ENCODE data around the gene CORT. TPM values are rescaled to one million over a fixed set of nuclear protein-coding genes. Genes with fewer than 3 reads are reported as not detected.
A peak's percentile ranks its signal among the peaks of the same experiment; 100 is the strongest.

The CORT gene
- polyA plus RNA-seq, 1 donor (not counting 4 experiments of a cell fraction or from before 2014, with no cell fraction given) = 0.17 TPM

GRCh38 chr1:10451287-10451686 lies 1.5 kb downstream of the CORT start:
- no peaks in the 10 kb centered on the region for H3K9me3 ChIP-seq (ENCODE audit: control insufficient read depth, low read depth, low read length)
- FAIRE-seq = no peak
- dilution Hi-C loops (cut with MboI; ENCODE audit: extremely low pct_ligation_motif_present, low sequenced_read_pairs) = no loop called here

GRCh38 chr1:10456048-10456447 lies 6.2 kb downstream of the CORT start:
- H3K4me2 ChIP-seq (ENCODE audit: control insufficient read depth, extremely low read depth, insufficient read depth, low read depth, low read length) = no peak overlapping the region
- peaks cover 2% of the 10 kb centered on the region for H4K20me1 ChIP-seq (ENCODE audit: control insufficient read depth, extremely low read depth, insufficient read depth, low read length)
- no peak overlapping the region for H3K4me3 ChIP-seq (ENCODE audit: control insufficient read depth in 2 of 3, extremely low read depth in 1 of 3, insufficient read depth in 2 of 3, low read depth in 1 of 3, low read length in 3 of 3)
- FAIRE-seq = no peak
- no peaks in the 10 kb centered on the region for H3K36me3 ChIP-seq (ENCODE audit: control insufficient read depth in 2 of 2, extremely low read depth in 1 of 2, insufficient read depth in 2 of 2, low read length in 2 of 2)
- dilution Hi-C loops (cut with MboI; ENCODE audit: extremely low pct_ligation_motif_present, low sequenced_read_pairs) = no loop called here
- no peak overlapping the region for H3K9ac ChIP-seq (ENCODE audit: control insufficient read depth, extremely low read depth, insufficient read depth, low read length)
- H3K4me1 ChIP-seq (ENCODE audit: control insufficient read depth, extremely low read depth, insufficient read depth, low read length) = peaks cover 46% of the 10 kb centered on the region
- no peaks in the 10 kb centered on the region for H3K27me3 ChIP-seq (ENCODE audit: control insufficient read depth, extremely low read depth, insufficient read depth, low read length)
- no peak overlapping the region for H2AFZ ChIP-seq (ENCODE audit: control insufficient read depth, low read length)
- TF ChIP-seq CTCF (optimal IDR thresholded peaks at IDR 0.05 in 1 of 3, IDR thresholded peaks at IDR 0.05 in 1 of 3, conservative IDR thresholded peaks at IDR 0.05 in 1 of 3; ENCODE audit: extremely low read depth in 1 of 3, insufficient read depth in 2 of 3, low read length in 3 of 3) (peak; percentile 15 to 28 (median 27)), EZH2 (IDR thresholded peaks at IDR 0.05; ENCODE audit: low read length) (no peak)
- no peaks in the 10 kb centered on the region for H3K9me1 ChIP-seq (ENCODE audit: control insufficient read depth, extremely low read depth, insufficient read depth, low read length)
- H3K27ac ChIP-seq (ENCODE audit: control insufficient read depth, insufficient read depth, low read length) = peak overlapping the region; percentile 77
- DNase-seq (ENCODE audit: low read depth, low spot score) = no peak
- no peaks in the 10 kb centered on the region for H3K79me2 ChIP-seq (ENCODE audit: control insufficient read depth, insufficient read depth, low read length)
- no peaks in the 10 kb centered on the region for H3K9me3 ChIP-seq (ENCODE audit: control insufficient read depth, low read depth, low read length)

More at GRCh38 chr1:10451287-10451686, 1.5 kb downstream of the CORT start:
- Histone ChIP-seq H3K4me3 (ENCODE audit: control insufficient read depth in 2 of 3, extremely low read depth in 1 of 3, insufficient read depth in 2 of 3, low read depth in 1 of 3, low read length in 3 of 3) (peak overlapping the region in 1 of 3 experiments; percentile 43), H2AFZ (ENCODE audit: control insufficient read depth, low read length) (peak overlapping the region; percentile 6), H3K4me1 (ENCODE audit: control insufficient read depth, extremely low read depth, insufficient read depth, low read length) (peaks cover 16% of the 10 kb centered on the region), H3K27ac (ENCODE audit: control insufficient read depth, insufficient read depth, low read length) (no peak overlapping the region), H3K9me1 (ENCODE audit: control insufficient read depth, extremely low read depth, insufficient read depth, low read length) (no peaks in the 10 kb centered on the region), H3K36me3 (ENCODE audit: control insufficient read depth in 2 of 2, extremely low read depth in 1 of 2, insufficient read depth in 2 of 2, low read length in 2 of 2) (no peaks in the 10 kb centered on the region), H3K4me2 (ENCODE audit: control insufficient read depth, extremely low read depth, insufficient read depth, low read depth, low read length) (peak overlapping the region; percentile 75), H3K9ac (ENCODE audit: control insufficient read depth, extremely low read depth, insufficient read depth, low read length) (peak overlapping the region; percentile 9), H3K27me3 (ENCODE audit: control insufficient read depth, extremely low read depth, insufficient read depth, low read length) (no peaks in the 10 kb centered on the region), H3K79me2 (ENCODE audit: control insufficient read depth, insufficient read depth, low read length) (no peaks in the 10 kb centered on the region), H4K20me1 (ENCODE audit: control insufficient read depth, extremely low read depth, insufficient read depth, low read length) (no peaks in the 10 kb centered on the region)
- no peak for DNase-seq (ENCODE audit: low read depth, low spot score)
- TF ChIP-seq CTCF (optimal IDR thresholded peaks at IDR 0.05 in 1 of 3, IDR thresholded peaks at IDR 0.05 in 1 of 3, conservative IDR thresholded peaks at IDR 0.05 in 1 of 3; ENCODE audit: extremely low read depth in 1 of 3, insufficient read depth in 2 of 3, low read length in 3 of 3) = no peak

Data from keratinocyte (primary cell).